Uterus (tissue), 4 donors: ENCODE results near the gene CNTN6. TPM values are rescaled to one million over a fixed set of nuclear protein-coding genes. Genes with fewer than 3 reads are reported as not detected.

Experiments used
- DNase-seq, 2 donors: peaks; one replicate each; pipeline ENCODE4 v3.0.0-alpha.2; 2019 to 2020
- H3K27ac ChIP-seq, 2 donors: fragments of 200-600 bp; sonication (generic); 1 replicate in 1 of 2; 2 replicates in 1 of 2; pipeline ENCODE4 v1.5.1; 2016 to 2018
- H3K27me3 ChIP-seq, 2 donors: fragments of 200-600 bp; sonication (generic); one replicate each; pipeline ENCODE4 v1.5.1; 2018 to 2019; ENCODE audit warnings: control low read depth in 1 of 2
- H3K36me3 ChIP-seq, 2 donors: fragments of 200-600 bp; sonication (generic); one replicate each; pipeline ENCODE4 v1.5.1; 2019; ENCODE audit warnings: control low read depth in 1 of 2
- H3K4me1 ChIP-seq, 2 donors: fragments of 200-600 bp; sonication (generic); one replicate each; pipeline ENCODE4 v1.5.1; 2018 to 2019; ENCODE audit warnings: control low read depth in 1 of 2
- H3K4me3 ChIP-seq, 2 donors: fragments of 200-600 bp; sonication (generic); 1 replicate in 1 of 2; 2 replicates in 1 of 2; pipeline ENCODE4 v1.5.1; 2018 to 2019; ENCODE audit warnings: mild to moderate bottlenecking in 1 of 2
- H3K9me3 ChIP-seq, 2 donors: fragments of 200-600 bp; sonication (generic); one replicate each; pipeline ENCODE4 v1.5.1; 2019; ENCODE audit warnings: control low read depth in 1 of 2
- POLR2A ChIP-seq, 2 donors: fragments of 450-650 bp; IDR thresholded peaks; one replicate each; pipeline ENCODE4 v1.6.1; 2016; ENCODE audit warnings: antibody characterized with exemption in 2 of 2, mild to moderate bottlenecking in 1 of 2, moderate library complexity in 1 of 2
- intact Hi-C: fragments of 100-400 bp; cut with DNase I; formaldehyde crosslinking; loops from one replicate; pipeline ENCODE4 v1.15.1; 2023; ENCODE audit warnings: low total_unique reads
- total RNA-seq, 4 donors: library from RNA; depleted of rRNA in 3 of 4; stranded (reverse); fragments of >200 nt in 3 of 4; gene quantifications; one replicate each; pipeline versions ENCODE4 v1.1.0 to v1.2.4, GENCODE V29; 2014 to 2023
- TF ChIP-seq, protein P1 (sequence below), 4 experiments: fragments of 200-600 bp in 2 of 4; fragments of 450-650 bp in 2 of 4; sonication (generic) in 2 of 4; IDR thresholded peaks; one replicate each; pipeline ENCODE4 v1.5.1; 2016 to 2019; ENCODE audit warnings: antibody characterized with exemption in 4 of 4, mild to moderate bottlenecking in 2 of 4, moderate library complexity in 1 of 4
- donor health status: DM: yes; HTN: yes; CAD: no.

The CNTN6 gene
- total RNA-seq, 4 donors from 2014 or later, result 0.21 to 2.7 TPM; not detected in 2

DNA sequence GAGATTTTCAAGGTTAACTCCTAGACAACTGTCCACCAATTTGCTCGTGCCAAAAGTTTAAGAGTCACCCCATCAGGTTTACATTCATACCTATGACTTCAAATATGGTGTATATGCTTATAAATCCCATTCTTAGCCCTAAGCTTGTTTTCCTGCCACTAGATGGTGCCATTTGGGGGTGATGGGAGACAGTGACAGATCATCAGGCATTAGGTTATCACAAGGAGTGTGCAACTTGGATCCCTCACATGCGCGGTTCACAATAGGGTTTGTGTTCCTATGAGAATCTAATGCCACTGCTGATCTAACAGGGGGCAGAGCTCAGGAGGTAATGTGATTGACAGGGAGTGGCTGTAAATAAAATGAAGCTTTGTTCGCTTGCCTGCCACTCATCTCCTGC is 182.7 kb downstream of the CNTN6 start:
- H3K36me3 ChIP-seq, result no peaks in the 10 kb centered on the region
- no peak for TF ChIP-seq POLR2A (IDR thresholded peaks at IDR 0.05)
- TF ChIP-seq, protein P1, sequence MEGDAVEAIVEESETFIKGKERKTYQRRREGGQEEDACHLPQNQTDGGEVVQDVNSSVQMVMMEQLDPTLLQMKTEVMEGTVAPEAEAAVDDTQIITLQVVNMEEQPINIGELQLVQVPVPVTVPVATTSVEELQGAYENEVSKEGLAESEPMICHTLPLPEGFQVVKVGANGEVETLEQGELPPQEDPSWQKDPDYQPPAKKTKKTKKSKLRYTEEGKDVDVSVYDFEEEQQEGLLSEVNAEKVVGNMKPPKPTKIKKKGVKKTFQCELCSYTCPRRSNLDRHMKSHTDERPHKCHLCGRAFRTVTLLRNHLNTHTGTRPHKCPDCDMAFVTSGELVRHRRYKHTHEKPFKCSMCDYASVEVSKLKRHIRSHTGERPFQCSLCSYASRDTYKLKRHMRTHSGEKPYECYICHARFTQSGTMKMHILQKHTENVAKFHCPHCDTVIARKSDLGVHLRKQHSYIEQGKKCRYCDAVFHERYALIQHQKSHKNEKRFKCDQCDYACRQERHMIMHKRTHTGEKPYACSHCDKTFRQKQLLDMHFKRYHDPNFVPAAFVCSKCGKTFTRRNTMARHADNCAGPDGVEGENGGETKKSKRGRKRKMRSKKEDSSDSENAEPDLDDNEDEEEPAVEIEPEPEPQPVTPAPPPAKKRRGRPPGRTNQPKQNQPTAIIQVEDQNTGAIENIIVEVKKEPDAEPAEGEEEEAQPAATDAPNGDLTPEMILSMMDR (IDR thresholded peaks at IDR 0.05), result no peak
- intact Hi-C loops, result no loop called here
- DNase-seq, result no peak
- no peak overlapping the region for H3K27ac ChIP-seq
- no peaks in the 10 kb centered on the region for H3K9me3 ChIP-seq
- H3K27me3 ChIP-seq, result no peaks in the 10 kb centered on the region
- H3K4me1 ChIP-seq, result no peaks in the 10 kb centered on the region
- H3K4me3 ChIP-seq, result no peak overlapping the region

DNA sequence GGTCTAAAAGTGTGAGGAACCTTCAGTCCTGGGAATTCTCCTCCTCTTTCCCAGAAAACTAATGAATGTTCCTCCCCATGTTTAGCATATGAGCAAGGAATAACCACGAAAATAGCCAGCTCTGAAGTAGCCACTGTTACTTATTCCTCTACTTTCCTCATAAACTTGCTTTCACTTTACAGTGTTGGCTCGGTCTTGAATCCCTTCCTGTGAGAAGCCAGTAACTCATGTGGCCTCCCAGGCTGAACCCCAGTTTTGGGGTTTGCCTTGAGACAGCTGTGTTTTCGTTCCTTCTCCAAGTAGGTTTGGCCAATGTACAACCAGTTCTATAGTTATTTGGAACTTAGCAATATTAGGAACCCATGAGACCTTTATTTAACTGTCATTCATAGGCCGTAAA is 195.0 kb downstream of the CNTN6 start:
- Histone ChIP-seq H3K9me3 (no peaks in the 10 kb centered on the region), H3K4me1 (no peaks in the 10 kb centered on the region), H3K4me3 (no peak overlapping the region), H3K36me3 (no peaks in the 10 kb centered on the region), H3K27me3 (no peaks in the 10 kb centered on the region), H3K27ac (no peak overlapping the region)
- no peak for TF ChIP-seq POLR2A (IDR thresholded peaks at IDR 0.05)
- TF ChIP-seq, protein P1 (IDR thresholded peaks at IDR 0.05), result no peak
- no peak for DNase-seq
- intact Hi-C loops, result no loop called here

DNA sequence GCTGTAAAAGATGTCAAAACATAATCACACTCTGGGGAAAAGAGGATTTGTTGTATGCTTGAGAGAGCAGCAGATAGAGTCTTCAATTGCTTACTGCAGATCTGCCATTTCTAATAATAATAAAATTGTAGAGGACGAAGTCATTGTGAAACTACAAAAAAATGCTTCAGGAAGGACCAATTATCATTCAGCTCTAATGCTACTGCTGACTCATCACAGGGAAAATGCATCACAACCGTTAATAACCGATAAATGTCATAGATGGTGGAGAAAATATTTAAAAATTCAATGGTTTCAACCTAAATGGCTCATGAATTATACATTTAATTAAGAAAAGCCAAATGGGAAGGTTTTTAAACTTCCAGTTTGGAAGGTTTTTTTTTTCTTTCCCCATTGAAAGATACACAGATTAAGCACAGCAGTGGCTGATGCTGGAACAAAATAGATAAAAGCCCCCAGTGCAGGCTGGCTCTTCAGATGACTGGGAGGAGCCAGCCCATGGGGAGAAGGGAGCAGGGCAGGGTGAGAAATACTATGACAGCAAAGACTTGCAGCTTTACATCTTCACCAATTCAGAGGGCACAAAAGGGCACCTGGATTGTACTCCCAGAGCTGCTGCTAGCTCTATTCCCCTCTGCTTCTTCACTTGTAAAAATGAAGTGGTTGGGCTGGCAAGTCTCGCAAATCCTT is 196.1 kb downstream of the CNTN6 start:
- no peak overlapping the region for H3K27ac ChIP-seq
- TF ChIP-seq POLR2A (IDR thresholded peaks at IDR 0.05), result no peak
- TF ChIP-seq, protein P1 (IDR thresholded peaks at IDR 0.05), result no peak
- intact Hi-C loops, result no loop called here
- no peaks in the 10 kb centered on the region for H3K4me1 ChIP-seq
- DNase-seq, result no peak
- no peaks in the 10 kb centered on the region for H3K27me3 ChIP-seq
- no peaks in the 10 kb centered on the region for H3K36me3 ChIP-seq
- H3K9me3 ChIP-seq, result no peaks in the 10 kb centered on the region
- H3K4me3 ChIP-seq, result no peak overlapping the region

DNA sequence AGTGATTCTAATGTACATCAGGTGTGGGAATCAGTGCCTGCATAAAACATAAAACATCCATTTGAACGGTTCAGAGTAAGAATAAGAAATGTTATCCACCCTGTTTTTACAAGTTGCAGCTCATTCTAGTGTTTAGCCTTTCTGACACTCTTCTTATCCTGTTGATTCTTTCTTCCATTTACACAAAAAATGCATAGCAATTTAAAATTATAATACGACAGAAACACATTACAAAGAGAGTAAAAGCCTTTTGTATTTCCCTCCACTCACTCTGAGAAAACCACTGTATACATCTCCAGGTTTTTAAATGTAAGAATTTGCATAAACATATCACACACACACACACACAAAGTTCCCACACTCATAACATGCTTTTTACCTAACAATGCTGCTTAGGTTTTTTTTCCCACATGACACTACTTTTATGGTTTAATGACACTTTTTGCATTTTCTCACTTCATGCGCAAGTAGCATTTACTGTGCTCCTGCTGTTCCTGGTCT is 199.8 kb downstream of the CNTN6 start:
- Histone ChIP-seq H3K4me3 (no peak overlapping the region), H3K36me3 (no peaks in the 10 kb centered on the region), H3K27me3 (no peaks in the 10 kb centered on the region), H3K4me1 (no peaks in the 10 kb centered on the region), H3K9me3 (no peaks in the 10 kb centered on the region), H3K27ac (no peak overlapping the region)
- TF ChIP-seq, protein P1 (IDR thresholded peaks at IDR 0.05), result no peak
- TF ChIP-seq POLR2A (IDR thresholded peaks at IDR 0.05), result no peak
- intact Hi-C loops, result no loop called here
- no peak for DNase-seq

DNA sequence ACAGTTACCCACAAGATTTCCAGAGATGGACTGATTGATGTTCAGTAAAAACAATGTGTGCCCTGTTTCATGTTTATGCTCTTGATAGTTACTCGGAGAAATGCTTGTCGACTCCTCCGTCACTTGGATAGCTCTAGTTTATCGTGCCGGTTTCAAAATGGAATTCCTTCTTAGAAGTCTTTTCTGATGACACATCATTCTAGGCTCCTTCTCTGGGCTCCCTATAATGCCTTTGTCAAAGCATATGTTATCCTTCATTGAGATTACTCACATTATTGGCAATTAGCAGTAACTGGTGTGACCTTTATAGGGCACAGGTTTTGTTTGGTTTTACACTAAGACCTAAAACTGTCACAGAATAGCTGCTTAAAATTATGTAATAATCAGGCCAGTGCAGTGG is 201.8 kb downstream of the CNTN6 start:
- no peaks in the 10 kb centered on the region for H3K4me1 ChIP-seq
- no peaks in the 10 kb centered on the region for H3K27me3 ChIP-seq
- H3K4me3 ChIP-seq, result no peak overlapping the region
- intact Hi-C loops, result no loop called here
- no peaks in the 10 kb centered on the region for H3K36me3 ChIP-seq
- no peak for DNase-seq
- H3K9me3 ChIP-seq, result no peaks in the 10 kb centered on the region
- H3K27ac ChIP-seq, result no peak overlapping the region
- no peak for TF ChIP-seq POLR2A (IDR thresholded peaks at IDR 0.05)
- TF ChIP-seq, protein P1 (IDR thresholded peaks at IDR 0.05), result no peak
